ENCODE measurements around the gene PELI2.

GRCh38 chr14:56280843-56281242 is 162.6 kb downstream of the PELI2 start:
- TF ChIP-seq, protein P1, sequence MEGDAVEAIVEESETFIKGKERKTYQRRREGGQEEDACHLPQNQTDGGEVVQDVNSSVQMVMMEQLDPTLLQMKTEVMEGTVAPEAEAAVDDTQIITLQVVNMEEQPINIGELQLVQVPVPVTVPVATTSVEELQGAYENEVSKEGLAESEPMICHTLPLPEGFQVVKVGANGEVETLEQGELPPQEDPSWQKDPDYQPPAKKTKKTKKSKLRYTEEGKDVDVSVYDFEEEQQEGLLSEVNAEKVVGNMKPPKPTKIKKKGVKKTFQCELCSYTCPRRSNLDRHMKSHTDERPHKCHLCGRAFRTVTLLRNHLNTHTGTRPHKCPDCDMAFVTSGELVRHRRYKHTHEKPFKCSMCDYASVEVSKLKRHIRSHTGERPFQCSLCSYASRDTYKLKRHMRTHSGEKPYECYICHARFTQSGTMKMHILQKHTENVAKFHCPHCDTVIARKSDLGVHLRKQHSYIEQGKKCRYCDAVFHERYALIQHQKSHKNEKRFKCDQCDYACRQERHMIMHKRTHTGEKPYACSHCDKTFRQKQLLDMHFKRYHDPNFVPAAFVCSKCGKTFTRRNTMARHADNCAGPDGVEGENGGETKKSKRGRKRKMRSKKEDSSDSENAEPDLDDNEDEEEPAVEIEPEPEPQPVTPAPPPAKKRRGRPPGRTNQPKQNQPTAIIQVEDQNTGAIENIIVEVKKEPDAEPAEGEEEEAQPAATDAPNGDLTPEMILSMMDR (optimal IDR thresholded peaks at IDR 0.05 in 1 of 3, IDR thresholded peaks at IDR 0.05 in 1 of 3, conservative IDR thresholded peaks at IDR 0.05 in 1 of 3; ENCODE audit: extremely low read depth in 1 of 3, insufficient read depth in 2 of 3, low read length in 3 of 3), result no peak
- TF ChIP-seq EZH2 (IDR thresholded peaks at IDR 0.05; ENCODE audit: low read length), result no peak

All from keratinocyte (primary cell).